Left renal pelvis (tissue), 4 donors: Measurements from ENCODE around the gene RRP1B. TPM values are rescaled to one million over a fixed set of nuclear protein-coding genes. Genes with fewer than 3 reads are reported as not detected.
"Not testable (repeated sequence)": the region's sequence is repeated elsewhere in the genome, so short reads cannot be mapped to it uniquely, and the experiment has no call there.

Source experiments
- DNase-seq, 4 donors: peaks; one replicate each; pipeline ENCODE4 v3.0.0-alpha.2; 2013; ENCODE audit warnings: low read depth in 4 of 4, low spot score in 3 of 4
- polyA plus RNA-seq, 4 donors: library from polyadenylated mRNA; unstranded; fragments of 120-200 nt; gene quantifications; one replicate each; pipeline ENCODE4 v1.2.1, GENCODE V29; 2013; ENCODE audit not compliant: insufficient read length in 4 of 4

The RRP1B gene
- 10 to 100 TPM; 30.6 to 32.4 (median 31.2) TPM for polyA plus RNA-seq

GRCh38 chr21:43659136-43660000 is at the start of gene RRP1B, which contains the start of gene HSF2BP:
Gene RRP1B (plus strand): TSS chr21:43659560. CDS start chr21:43659665, 105 bp downstream.
Gene HSF2BP (minus strand): TSS chr21:43659488. CDS start chr21:43658096, 1,392 bp downstream.
- peak; percentile 64 to 73 (median 68) for DNase-seq

GRCh38 chr21:43611598-43612369 is 47.6 kb upstream of the RRP1B start:
- peak; percentile 16 to 32 (median 23) for DNase-seq

GRCh38 chr21:43613755-43614638 is 45.4 kb upstream of the RRP1B start:
- DNase-seq: no peak

- no peak for DNase-seq
Observed at GRCh38 chr21:43614839-43615238, 44.5 kb upstream of the RRP1B start.

DNA sequence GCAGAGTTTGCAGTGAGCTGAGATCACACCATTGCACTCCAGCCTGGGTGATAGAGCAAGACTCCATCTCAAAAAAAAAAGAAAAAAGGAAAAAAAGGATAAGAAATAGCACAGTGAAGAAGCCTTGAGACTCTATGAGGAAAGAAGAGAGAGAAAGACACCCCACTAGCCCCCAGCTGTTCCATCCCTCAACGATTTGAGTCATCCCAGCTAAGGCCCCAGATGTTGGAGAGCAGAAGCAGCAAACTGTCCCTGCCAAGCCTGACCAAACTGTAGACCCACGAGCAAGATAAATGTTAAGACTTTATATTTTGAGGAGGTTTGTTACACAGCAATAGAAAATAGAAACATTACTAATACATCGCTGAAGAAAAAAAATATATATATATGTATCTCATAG is 42.5 kb upstream of the RRP1B start:
- DNase-seq: not testable (repeated sequence)

GRCh38 chr21:43618940-43619339 is 40.4 kb upstream of the RRP1B start:
- no peak for DNase-seq

GRCh38 chr21:43619344-43619743 is 40.0 kb upstream of the RRP1B start:
- DNase-seq: no peak

DNA sequence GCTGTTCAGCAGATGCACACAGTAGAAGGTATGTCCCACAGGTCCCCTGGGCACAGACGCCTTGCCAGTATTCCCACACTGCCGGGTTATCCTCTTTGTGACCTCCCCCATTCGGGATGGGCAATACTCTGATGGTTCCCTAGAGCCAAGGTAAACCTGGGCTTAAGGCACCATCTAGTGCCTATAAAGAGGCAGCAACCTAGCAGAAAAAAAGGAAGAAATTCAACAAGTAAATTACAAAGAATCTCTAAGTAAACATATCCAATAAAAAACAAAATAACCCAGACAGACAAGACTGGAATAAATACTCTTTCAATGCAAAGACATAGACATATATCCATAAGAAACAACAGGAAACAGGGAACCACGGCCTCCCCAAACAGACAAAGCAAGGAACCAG is 39.5 kb upstream of the RRP1B start:
- DNase-seq: no peak

GRCh38 chr21:43622796-43623195 is 36.6 kb upstream of the RRP1B start:
- no peak for DNase-seq

DNA sequence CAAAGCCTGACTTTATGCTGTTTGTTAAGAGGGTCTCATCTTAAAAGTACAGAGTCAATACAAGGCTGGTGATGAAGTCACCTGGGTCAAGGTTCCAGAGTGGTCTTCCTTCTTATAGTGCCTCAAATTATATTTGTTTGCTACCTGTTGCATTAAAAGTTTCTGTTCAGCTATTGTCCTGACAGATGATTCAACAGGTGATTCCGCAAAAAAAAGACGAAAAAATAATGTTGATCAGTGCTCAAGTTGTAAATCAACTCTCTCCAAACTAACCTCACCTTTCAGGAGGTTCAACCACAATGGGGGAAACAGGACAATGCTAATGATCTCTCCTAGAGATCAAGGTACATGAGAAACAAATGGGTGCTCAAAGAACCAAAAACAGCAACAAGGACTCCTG is 35.8 kb upstream of the RRP1B start:
- no peak for DNase-seq

DNA sequence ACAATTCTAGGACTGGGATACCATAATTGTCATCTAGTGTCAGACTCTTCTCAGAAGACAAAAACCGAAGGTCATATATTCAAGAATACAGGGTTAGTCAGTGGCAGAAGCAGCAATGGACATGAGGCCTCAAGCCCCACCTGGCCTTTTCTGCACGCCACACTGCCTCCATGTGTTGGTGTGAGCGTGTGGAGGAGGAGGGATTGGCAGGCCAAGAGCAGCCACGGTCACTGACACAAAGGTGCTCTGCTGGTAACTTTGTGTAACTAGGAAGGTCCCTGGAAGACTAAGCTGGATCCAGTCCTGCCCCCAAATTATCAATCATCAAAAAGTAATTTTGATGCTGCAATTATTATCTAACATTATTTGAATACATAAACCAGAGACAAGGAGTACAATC is 35.0 kb upstream of the RRP1B start:
- DNase-seq: no peak

- no peak for DNase-seq
Observed at GRCh38 chr21:43626390-43626789, 33.0 kb upstream of the RRP1B start.

GRCh38 chr21:43627527-43627926 is 31.8 kb upstream of the RRP1B start:
- DNase-seq: no peak

DNA sequence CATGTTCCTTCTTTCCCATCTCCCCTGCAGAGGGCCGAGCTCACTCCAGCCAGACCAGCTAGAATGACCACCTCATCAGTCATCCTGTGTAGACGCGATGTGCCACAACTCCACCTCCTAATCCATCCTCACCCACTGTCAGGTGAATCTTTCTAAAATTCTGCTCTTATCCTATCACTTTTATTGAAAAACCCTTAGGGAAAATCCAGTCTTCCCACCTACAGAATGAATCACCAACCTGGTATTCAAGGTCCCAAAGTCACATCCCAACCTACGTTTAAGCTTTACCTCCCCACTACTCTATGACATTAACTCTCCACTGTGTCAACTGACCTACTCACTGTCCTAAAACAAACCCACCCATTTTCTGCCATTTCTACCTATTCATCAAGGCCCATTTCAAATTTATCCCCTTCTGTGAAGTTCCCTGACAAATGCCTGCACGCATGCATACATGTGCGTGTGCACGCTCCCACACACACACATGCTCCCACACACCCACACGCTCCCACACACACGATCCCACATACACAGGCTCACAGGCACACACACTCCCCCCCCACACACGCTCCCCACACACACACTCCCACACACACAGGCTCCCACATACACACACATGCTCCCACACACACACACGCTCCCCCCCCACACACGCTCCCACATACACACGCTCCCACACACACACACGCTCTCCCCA is 27.8 kb upstream of the RRP1B start:
- no peak for DNase-seq

DNA sequence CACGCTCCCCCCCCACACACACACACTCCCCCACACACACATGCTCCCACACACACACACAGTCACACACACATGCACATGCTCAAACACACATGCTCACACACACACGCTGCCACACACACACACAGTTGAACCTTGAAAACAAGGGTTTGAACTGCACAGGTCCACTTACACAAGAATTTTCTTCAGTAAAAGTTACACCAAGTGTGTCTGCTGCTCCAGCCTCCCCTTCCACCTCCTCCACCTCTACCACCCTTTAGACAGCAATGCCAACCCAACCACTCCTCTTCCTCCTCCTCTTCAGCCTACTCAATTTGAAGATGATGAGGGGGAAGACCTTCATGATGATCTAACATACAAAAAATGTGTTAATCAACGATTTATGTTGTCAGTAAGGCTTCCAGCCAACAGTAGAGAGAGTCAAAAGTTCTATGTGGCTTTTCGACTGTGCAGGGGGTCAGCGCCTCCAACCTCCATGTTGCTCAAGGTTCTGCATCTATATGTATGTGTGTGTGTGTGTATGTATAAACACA is 26.9 kb upstream of the RRP1B start:
- DNase-seq: no peak

DNA sequence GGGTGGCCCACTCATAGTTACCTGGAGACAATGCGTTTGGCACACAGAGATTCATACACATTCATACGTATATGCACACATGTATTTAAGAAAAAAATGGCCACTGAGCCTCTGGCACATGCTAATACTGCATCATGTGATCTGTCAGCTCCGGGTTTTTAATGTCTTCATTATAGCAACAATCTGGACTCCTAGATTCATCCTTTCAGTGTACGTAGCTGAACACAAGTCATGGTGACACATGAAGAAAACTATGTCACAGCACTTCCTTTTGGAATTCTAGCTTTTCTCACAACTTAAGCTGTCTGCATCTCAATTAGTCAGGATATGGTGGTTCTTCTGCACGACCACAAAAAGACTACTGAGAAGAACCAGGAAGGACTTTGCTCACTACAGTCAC is 24.7 kb upstream of the RRP1B start:
- DNase-seq: no peak

DNA sequence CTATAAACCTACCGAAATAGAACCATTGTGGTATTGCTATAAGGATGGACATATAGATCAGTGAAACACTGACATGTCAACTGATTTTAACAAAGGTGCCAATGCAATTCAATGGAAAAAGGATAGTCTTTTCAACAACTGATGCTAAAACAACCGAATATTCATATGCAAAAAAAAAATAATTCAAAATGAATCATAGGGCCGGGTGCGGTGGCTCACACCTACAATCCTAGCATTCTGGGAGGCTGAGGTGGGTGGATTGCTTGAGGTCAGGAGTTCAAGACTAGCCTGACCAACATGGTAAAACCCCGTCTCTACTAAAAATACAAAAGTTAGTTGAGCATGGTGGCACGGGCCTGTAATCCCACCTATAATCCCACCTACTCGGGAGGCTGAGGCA is 23.9 kb upstream of the RRP1B start:
- DNase-seq: no peak

GRCh38 chr21:43637530-43638158 is 21.7 kb upstream of the RRP1B start:
- DNase-seq: no peak
